HT1080 (cell line): ENCODE results near the gene OBI1. TPM values are rescaled to one million over a fixed set of nuclear protein-coding genes. Genes with fewer than 3 reads are reported as not detected.
A peak's percentile ranks its signal among the peaks of the same experiment; 100 is the strongest.

Source experiments
- DNase-seq: peaks from one replicate; pipeline ENCODE4 v3.0.0-alpha.2; 2015; ENCODE audit warnings: low read depth
- polyA plus RNA-seq, 2 experiments: library from polyadenylated mRNA; depleted of rRNA; stranded (reverse); fragments of >200 nt; gene quantifications; 2 replicates each; pipeline ENCODE4 v1.2.3, GENCODE V29; 2015
- total RNA-seq: library from RNA; depleted of rRNA; stranded (reverse); fragments of >200 nt; shearing (Covaris generic); gene quantifications from 2 replicates; pipeline ENCODE4 v1.2.3, GENCODE V29; 2014; rRNA removed

Gene OBI1
- 16.9 and 21.0 TPM in 2 replicates for total RNA-seq
- 12.3 and 13.8 TPM in 2 replicates for polyA plus RNA-seq (2015; cell fraction: cytosol; rRNA removed)
- polyA plus RNA-seq (2015; cell fraction: nucleus; rRNA removed): 22.8 and 27.9 TPM in 2 replicates

- DNase-seq: peak; percentile 80
These were observed at the start of gene OBI1 for GRCh38 chr13:78658630-78659449. TSS of gene OBI1 (minus strand) at chr13:78659155. CDS start at chr13:78659120, 35 bp downstream.

GRCh38 chr13:78701383-78701782 is 42.4 kb upstream of the OBI1 start:
- DNase-seq: no peak

GRCh38 chr13:78700121-78700910 is 41.4 kb upstream of the OBI1 start:
- DNase-seq: peak; percentile 16

GRCh38 chr13:78689011-78689410 is 30.1 kb upstream of the OBI1 start:
- no peak for DNase-seq

- no peak for DNase-seq
These were observed 27.5 kb upstream of the OBI1 start for GRCh38 chr13:78686461-78686860.

- no peak for DNase-seq
These were observed 21.8 kb upstream of the OBI1 start for GRCh38 chr13:78680576-78681350.

- no peak for DNase-seq
These were observed 21.2 kb upstream of the OBI1 start for GRCh38 chr13:78680115-78680561.

GRCh38 chr13:78679329-78679728 is 20.4 kb upstream of the OBI1 start:
- no peak for DNase-seq

GRCh38 chr13:78675112-78675511 is 16.2 kb upstream of the OBI1 start:
- DNase-seq: no peak

- DNase-seq: no peak
These were observed 15.7 kb upstream of the OBI1 start for GRCh38 chr13:78674638-78675037.

GRCh38 chr13:78662467-78662866 is 3.5 kb upstream of the OBI1 start:
- no peak for DNase-seq

GRCh38 chr13:78660495-78660857 is 1.5 kb upstream of the OBI1 start:
- no peak for DNase-seq

- no peak for DNase-seq
These were observed 958 bp upstream of the OBI1 start for GRCh38 chr13:78659732-78660494.

- no peak for DNase-seq
These were observed 435 bp upstream of the OBI1 start for GRCh38 chr13:78659450-78659730.

- peak; percentile 7 for DNase-seq
These were observed 991 bp downstream of the OBI1 start for GRCh38 chr13:78657699-78658629.

GRCh38 chr13:78655906-78656305 is 3.0 kb downstream of the OBI1 start:
- no peak for DNase-seq

- DNase-seq: no peak
These were observed 3.9 kb downstream of the OBI1 start for GRCh38 chr13:78655007-78655406.

GRCh38 chr13:78652651-78653050 is 6.3 kb downstream of the OBI1 start:
- no peak for DNase-seq

GRCh38 chr13:78650717-78651083 is 8.3 kb downstream of the OBI1 start:
- peak; percentile 17 for DNase-seq
